HG02884 (cell line): Measurements from ENCODE around the gene PLEKHG7.
A peak's percentile ranks its signal among the peaks of the same experiment; 100 is the strongest.
"Not testable (repeated sequence)": the region's sequence is repeated elsewhere in the genome, so short reads cannot be mapped to it uniquely, and the experiment has no call there.

Source experiments
- ATAC-seq: cut with Tn5 transposase; IDR thresholded peaks from one replicate; pipeline ENCODE4 v1.9.1; 2021; ENCODE audit warnings: mild to moderate bottlenecking, moderate library complexity; ENCODE audit not compliant: unreplicated experiment

Gene PLEKHG7

DNA sequence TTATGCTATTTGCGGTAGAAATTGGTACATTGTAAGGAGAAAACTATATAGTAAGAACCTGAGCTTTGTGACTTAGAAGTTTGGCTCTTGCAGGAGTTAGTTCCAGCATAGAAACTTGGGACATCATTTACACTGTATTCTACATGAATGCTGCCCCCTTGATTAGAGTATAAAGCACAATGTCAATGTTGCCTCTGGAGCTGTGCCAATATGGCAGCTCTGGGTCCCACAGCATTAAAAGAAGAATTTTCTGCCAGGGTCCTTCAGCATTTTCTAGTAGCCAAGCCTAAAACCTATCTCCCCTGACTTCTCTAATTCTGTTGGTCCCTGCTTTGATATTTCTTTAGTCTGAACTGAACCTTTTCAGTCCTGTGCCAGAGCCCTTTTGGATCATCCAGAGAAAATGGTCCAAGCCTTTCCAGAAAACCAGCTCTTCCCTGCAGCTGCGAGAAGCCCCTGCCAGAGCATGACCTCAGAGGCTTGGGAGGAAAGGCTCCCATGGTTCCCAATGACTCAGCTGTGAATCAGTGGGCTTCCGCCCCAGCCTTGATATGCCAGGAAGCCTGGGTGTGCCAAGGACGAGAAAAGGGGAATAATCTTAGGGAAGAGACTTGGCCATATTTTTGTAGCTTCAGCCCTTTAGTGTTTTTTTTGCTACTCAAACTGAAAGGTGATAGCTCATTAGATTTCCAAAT lies 43.2 kb downstream of the PLEKHG7 start:
- ATAC-seq, result no peak

DNA sequence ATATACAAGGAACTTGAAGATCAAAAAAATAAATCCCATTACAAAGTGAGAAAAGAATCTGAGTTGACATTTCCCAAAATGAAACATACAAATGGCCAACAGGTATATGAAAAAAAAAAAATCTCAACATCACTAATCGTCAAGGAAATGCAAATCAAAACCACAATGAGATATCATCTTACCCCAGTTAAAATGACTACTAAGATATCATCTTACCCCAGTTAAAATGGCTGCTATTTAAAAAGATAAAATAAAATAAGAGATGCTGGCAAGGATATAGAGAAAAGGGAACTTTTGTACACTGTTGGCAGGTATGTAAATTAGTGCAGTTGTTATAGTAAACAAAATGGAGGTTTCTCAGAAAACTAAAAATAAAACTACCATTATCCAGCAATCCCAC lies 44.4 kb downstream of the PLEKHG7 start:
- ATAC-seq, result no peak

DNA sequence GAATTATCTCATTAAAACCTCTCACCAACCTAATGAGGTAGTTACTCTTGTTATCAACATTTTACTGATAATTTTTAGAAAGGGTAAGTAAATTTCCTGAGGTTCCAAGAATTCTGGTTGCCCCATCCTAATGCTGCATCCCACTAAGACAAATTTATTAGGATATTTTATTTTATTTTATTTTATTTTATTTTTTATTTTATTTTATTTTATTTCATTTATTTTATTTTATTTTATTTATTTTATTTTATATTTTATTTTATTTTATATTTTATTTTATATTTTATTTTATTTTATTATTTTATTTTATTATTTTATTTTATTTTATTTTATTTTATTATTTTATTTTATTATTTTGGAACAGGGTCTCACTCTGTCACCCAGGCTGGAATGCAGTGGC lies 46.9 kb downstream of the PLEKHG7 start:
- ATAC-seq, result not testable (repeated sequence)

DNA sequence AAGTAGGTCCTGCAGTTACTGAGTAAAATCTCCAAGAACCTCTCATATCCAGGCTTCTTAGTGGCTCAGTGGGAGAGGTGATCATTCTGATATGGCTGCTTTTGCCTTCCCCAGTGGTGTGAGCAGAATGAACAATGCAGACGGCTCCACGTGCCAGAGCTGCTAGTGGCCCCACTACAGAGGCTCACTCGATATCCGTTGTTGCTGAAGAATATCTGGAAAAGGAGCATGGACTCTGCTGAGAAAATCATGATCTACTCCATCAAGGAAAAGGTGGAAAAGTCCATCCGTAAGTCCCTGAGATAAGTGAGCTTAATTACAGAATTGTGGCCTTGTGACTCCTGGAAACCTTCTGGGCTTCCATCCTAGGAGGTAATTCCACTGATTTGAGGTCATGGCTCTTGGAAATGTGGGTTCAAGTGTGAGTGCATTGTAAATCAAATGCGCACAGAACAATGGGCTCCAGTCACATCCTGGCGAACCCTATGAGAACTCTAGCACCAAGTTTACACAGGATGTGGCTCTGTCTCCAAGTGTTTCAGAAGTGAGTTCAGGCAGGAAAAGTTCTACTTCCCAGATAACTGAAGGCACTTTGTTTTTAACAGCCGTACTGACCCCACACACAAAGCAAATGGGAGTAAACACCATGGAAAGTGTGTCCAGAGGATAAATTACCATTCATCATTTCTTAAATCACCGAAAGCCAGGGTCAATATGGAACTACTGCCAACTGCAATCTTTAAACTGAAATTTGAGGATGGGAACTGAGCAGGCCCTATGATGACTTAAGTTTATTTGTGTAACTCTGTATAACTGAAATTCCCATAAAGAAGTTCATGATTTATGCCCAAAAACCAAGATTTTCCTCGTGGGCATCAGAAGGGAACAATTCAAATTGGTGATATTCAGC lies 51.4 kb downstream of the PLEKHG7 start:
- no peak for ATAC-seq

DNA sequence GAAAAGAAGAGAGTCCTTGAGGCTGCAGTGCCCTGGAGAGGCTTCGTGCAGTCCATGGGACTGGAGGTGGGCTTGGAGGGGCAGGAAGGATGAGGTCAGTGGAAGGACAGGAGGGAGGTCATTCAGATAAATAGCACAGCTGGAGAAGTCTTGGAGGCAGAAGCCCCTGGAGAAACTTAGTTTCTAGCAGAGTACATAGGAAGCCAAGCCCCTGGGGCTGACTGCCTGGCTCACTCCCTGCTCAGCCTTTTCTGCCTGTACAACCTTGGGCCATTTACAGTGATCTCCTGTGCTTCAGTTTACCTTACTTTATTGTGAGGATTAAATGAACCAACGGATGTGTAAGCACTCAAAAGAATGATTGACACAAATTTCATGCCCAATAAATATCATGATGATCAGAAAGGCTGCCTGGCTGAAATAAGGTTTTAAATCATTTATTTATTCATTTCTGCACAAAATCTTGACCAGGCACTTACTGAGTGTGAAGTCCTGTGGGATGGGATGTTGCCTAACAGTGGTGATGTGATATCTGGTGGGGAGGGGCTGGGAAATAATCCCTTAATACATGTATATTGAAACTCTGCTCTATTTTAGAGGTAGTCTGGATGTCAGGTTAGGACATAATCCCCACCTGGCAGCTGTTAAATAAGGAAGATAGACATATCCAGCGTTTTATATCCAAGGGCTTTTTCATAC lies 54.3 kb downstream of the PLEKHG7 start:
- no peak for ATAC-seq

DNA sequence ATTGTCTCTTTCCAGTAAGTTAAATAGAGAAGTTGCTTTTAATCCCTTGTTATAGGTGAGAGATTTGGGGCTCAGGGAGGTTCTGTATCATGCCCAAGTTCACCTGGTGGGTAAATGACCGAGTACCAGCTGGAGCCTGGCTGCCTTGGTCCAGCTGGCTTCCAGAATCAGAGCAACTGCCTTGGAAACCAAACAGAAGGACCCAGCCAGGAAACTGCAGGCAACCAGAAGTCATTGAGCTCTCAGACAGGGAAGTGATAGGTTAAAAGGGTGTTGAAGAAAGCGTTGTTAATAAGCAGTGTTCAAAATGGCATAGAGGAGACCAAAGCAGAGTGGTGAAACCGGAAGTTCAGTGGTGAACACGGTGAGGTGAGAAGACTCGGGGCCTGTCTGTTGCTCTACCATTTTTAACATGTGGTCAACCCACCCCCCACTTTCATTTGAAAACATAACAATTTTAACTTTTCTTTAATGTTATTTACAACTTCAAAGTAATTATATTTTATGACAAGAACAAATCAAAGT lies 54.9 kb downstream of the PLEKHG7 start:
- no peak for ATAC-seq

DNA sequence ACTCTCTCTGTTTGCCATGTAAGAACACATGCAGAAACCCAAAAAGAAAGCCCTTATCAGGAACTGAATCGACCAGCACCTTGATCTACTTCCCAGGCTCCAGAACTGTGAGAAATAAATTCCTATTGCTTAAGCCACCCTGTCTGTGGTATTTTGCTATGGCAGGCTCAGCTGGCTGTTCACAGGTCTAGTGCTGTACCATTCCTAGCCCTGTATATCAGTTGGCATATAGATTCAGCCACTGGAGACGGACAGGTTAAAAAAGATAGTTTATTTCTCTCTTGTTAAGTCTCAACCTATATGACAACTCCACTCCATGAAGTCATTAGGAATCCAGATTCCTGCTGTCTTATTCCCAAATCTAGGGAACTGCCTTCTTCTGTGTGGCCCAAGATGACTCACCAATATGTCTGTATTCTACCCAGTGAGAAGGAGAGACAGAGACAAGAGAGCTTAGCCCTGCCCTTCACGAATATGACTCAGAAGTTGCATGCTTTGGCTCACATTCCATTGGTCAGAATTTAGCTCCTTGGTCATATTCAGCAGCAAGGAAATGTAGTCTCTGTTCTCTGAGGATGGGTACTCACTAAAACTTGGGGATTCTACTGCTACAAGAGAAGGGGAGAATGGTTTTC lies 57.0 kb downstream of the PLEKHG7 start:
- no peak for ATAC-seq

DNA sequence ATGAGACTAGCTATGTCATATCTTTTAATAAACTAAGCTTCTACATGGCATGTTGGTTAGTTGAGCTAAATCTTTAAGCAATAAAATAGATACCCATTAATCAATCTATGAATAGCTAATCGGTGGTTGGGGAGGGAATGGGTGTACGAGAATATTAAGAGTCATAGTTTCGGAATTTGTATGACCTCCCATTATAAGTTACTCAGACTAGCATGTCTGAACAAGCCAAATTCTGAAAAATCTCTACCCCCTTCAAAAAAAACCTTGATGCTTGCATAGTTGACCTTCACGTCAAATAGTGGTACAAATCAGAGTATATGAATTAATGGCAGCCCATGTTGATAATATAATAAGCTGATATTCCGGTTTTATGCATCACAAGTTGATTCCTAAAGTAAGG lies 60.0 kb downstream of the PLEKHG7 start:
- ATAC-seq, result no peak

DNA sequence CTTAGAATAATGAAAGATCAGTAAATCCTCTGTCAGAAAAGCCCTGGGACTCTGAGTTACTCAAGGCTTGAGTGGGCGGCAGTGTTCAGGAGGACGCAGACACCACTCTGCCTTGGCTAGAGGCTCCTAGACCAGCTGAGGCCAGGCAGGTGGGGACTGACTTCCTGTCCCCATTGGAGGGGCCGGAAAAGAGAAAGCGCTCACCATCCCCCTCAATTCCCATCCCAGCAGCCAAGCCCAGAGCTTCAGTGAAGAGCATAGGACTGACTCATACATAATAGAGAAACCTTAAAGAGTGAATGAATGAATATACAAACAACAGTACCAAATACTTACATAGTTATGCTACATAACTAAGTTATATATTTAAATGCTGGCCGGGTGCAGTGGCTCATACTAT lies 62.0 kb downstream of the PLEKHG7 start:
- ATAC-seq, result no peak

DNA sequence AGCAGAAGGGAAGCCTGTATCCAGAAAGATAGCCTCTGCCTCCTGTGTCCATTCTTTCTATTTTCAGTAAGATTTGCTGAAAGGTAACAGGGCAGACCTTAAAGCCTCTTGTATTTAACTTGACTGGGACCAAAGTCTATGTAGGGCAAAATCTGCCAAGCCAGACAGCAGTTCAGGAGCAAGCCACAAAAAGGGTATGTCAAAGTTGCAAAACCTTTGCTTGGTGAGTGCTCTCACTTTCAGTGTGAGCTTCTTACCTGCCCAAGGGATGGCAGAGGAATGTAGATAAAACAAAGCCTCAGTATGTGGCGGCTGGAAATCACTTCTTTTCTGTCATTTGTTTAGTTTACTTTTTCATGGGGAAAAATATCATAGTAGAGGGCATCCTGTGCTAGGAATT lies 63.1 kb downstream of the PLEKHG7 start:
- ATAC-seq, result no peak

DNA sequence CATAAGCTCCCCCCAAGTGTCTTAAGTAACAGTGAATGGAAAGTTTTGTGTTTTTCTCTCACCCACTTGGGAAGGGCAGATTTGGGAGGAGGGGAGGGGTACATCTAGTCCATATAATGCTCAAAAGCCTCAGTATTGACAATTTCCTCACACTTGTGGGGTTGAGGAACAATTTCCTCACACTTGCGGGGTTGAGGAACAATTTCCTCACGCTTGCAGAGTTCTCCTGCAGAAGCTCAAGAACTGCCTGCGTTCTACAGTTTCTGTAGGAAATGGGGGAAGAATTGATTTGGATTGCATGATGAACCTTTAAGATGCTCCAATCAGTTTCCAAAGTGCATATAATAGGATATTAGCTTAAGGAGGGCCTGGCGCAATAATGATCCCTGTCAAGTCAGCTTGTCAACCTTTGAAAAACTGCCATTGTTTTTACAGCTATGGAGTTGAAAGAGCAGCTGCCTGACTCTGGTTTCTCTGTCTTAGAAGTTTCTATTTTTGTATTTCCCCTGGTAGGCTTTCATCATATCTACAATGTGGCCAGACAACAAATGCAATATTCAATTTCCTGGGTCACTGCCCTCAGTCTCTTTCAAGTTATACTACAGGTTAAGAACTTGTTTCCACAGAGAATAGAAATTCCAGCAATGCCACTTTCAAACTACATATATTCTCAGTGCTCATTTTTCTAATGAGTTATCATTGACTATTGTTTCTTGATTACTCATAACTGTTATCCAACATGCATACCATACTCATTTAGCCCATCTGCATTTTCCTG lies 66.5 kb downstream of the PLEKHG7 start:
- peak; percentile 85 for ATAC-seq

DNA sequence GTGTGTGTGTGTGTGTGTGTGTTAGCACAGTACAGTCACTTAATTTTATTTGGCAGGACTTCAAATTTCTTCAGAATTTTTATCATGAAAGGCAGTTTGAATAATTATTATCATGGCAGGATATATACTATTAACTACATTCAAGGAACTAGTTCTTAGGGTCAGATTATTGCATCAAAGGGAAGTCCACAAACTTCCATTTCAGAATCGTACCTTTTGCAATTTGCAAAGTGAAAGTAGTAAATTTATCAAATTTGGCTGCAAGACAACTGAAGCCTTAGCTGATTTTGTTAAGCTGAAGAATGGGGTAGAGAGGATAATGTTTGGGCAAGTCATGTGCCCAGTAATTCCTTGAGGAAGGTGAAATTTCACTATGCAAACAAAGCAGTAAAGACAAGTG lies 68.2 kb downstream of the PLEKHG7 start:
- no peak for ATAC-seq

DNA sequence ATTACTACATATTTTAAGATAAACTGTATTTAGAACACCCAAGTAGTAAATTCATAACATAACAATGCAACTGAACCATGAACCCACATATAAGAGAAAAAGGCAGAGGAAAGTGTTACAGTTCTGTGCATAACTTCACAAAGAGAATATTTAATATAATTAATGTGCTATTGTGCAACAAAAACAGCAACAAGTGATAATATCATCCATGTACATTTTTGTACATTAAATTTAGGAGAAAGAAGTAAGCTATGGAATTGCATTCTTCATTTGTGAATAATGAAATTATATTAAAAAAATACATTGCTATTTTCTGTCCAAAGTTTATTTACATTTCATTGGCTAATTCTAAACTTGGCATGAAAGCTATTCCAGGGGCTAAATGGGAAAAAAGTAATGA lies 72.6 kb downstream of the PLEKHG7 start:
- ATAC-seq, result no peak

DNA sequence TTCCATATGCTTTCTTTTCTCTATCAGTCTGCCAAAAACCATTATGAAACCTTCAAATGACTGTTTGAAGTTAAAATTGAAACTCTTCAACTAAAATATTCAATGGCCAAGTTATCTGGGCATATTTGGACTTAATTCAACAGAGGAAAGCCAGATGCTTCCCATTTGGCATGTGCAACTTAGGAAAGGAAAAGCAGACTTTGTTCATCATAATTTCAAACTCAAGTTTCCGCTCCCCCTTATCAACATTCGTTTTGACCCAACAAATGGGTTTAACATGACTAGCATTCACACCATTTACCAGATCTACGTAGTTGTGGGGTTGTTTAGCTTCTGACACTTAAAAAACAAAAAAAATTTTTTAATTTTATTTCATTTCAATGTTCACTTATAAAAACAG lies 75.7 kb downstream of the PLEKHG7 start:
- no peak for ATAC-seq

DNA sequence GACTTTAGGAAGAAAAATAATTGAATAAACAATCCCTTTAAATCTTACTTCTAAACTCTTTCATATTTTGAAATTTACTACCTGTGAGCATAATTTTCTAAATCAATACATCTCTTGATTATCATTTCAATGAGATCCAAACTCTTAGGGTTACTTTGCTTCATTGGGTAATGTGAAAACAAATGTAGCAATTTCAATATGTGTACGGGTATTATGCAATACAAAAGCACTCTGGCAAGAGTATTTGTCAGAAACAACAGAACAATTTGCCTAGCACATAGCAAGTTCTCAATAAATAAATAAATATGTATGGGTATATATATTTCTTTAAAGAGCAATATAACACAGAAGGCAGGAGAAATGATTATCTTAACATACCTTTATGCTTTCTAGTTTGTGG lies 77.1 kb downstream of the PLEKHG7 start:
- no peak for ATAC-seq

DNA sequence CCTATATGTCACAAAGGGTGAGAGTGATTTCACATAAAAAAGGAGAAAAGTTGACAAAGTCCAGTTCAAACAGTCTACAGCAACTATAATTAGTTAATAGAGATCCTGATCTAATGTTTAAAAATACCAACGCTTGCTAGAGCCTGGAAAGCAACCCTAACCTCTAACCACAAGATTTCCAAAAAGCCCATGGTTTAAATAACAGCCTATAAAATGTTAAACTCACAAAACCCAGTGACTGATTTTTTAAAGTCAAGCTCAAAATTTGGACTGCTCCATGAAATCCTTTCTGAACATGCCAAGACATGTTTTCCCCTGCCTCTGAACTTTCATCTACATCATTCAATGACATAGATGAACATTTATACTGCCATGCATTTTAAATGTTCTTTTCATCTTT lies 81.6 kb downstream of the PLEKHG7 start:
- ATAC-seq, result no peak

DNA sequence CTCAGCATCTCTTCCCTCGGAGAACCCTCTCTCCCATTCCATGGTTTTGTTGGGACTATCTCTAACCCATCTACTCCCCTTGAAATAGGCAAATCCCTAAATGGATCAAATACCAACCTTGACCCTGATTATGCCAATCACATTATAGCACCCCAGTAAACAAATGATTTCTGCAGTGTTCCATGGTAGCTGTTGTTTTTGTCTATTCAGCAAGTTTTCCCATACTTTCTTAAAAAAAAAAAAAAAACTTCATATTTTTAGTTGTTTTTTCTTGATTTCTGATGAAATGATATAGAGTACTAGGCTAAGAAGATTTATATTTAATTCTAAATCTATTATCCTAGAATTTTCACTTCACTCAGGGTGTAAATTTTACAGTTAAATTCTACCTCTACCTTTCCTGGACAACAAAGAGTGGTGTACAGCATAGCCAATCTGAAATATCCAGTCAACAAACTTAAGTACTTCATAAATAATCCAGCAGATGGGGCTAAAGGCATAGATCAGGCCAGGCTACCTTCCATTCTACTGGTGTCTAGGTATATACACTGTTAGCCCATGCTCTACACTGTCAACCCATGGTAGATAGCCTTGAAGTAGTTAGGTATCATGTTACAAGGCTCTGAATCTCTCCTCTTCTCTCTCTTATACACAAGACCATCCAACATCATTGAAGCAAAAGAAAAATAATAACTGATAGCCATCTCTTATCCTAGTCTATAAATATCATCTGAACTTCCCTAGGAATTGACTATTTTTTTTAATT lies 82.2 kb downstream of the PLEKHG7 start:
- ATAC-seq, result peak; percentile 98

DNA sequence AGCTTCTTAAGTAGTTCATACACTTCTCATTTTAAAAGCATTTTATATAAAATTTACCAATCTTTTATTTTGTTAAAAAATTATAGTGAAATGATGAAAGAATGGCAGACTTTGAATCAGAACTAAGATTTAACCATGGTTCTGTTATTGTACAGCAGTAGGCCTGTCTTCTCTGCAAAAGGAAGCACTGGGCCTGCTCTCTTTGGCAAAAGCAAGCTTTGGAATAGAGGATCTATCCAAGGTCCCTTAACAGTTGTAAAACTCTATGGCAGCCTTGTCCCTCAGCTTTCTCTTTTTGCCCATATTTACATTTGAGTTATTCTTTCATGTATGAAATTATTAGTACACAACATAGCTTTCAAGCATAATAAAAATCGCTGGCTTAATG lies 82.8 kb downstream of the PLEKHG7 start:
- ATAC-seq, result no peak

DNA sequence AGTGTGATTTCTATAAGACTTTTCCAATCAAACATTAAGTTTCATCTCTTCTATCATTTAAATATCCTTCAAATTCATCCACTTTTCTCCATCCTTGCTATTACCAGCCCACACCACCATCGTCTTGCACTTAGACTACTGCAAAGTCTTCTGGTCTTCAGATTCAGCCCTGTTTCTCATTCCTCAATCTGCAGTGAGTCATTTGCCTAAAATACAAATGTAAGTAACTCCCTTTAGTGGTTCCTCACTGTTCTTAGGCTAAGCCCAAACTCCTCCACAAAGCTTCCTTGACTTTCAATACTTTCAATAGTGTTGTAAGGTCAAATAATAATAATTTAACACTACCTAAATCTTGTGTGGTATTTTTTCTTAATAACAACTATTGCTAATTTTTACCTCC lies 83.3 kb downstream of the PLEKHG7 start:
- no peak for ATAC-seq

DNA sequence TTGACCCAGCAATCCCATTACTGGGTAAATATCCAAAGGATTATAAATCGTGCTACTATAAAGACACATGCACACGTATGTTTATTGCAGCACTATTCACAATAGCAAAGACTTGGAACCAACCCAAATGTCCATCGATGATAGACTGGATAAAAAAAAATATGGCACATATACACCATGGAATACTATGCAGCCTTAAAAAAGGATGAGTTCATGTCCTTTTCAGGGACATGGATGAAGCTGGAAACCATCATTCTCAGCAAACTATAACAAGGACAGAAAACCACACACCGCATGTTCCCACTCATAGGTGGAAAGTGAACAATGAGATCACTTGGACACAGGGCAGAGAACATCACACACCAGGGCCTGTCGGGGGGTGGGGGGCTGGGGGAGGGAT lies 91.6 kb downstream of the PLEKHG7 start:
- ATAC-seq, result not testable (repeated sequence)
